Prostate gland (tissue), 2 donors: Measurements from ENCODE around the gene CHID1.

Experiments used
- CTCF ChIP-seq, 4 experiments: fragments of 200-600 bp in 2 of 4; fragments of 450-650 bp in 2 of 4; sonication (generic) in 2 of 4; IDR thresholded peaks; 1 replicate in 3 of 4; 2 replicates in 1 of 4; pipeline ENCODE4 v1.5.1; 2016 to 2019; ENCODE audit warnings: antibody characterized with exemption in 4 of 4, mild to moderate bottlenecking in 2 of 4, moderate library complexity in 2 of 4
- POLR2AphosphoS5 ChIP-seq: sonication (generic); formaldehyde crosslinking; IDR thresholded peaks from one replicate; pipeline ENCODE4 v1.6.1; 2017; ENCODE audit warnings: antibody characterized with exemption

GRCh38 chr11:837189-837989 lies 73.2 kb downstream of the CHID1 start:
- TF ChIP-seq POLR2AphosphoS5 (no peak), CTCF (IDR thresholded peaks at IDR 0.05) (no peak)
